ENCODE data around the gene CCDC82. TPM values are rescaled to one million over a fixed set of nuclear protein-coding genes. Genes with fewer than 3 reads are reported as not detected.

The CCDC82 gene
- total RNA-seq, 2 experiments from 2014 or later: 31.5 to 32.9 TPM

Other genes with a start within 250 kb of the CCDC82 start
- gene MAML2, start 46.7 kb downstream of the CCDC82 start, total RNA-seq: 10 to 100 TPM; 19.2 to 19.3 TPM
- gene JRKL, start 101 bp upstream of the CCDC82 start, total RNA-seq: 10 to 100 TPM; 11.9 to 12.0 TPM